H4 (cell line): ENCODE results near the gene CAPZB. TPM values are rescaled to one million over a fixed set of nuclear protein-coding genes. Genes with fewer than 3 reads are reported as not detected.

Source experiments
- DNase-seq: peaks from one replicate; pipeline ENCODE4 v3.0.0-alpha.2; 2015; ENCODE audit warnings: low spot score
- total RNA-seq: library from RNA; depleted of rRNA; stranded (reverse); fragments of >200 nt; shearing (Covaris generic); gene quantifications from 2 replicates; pipeline ENCODE4 v1.2.3, GENCODE V29; 2014

Gene CAPZB
- total RNA-seq, 1 experiment from 2014 or later: 184 TPM

- DNase-seq: no peak
These were observed 55.7 kb downstream of the CAPZB start for GRCh38 chr1:19429611-19430010.

DNA sequence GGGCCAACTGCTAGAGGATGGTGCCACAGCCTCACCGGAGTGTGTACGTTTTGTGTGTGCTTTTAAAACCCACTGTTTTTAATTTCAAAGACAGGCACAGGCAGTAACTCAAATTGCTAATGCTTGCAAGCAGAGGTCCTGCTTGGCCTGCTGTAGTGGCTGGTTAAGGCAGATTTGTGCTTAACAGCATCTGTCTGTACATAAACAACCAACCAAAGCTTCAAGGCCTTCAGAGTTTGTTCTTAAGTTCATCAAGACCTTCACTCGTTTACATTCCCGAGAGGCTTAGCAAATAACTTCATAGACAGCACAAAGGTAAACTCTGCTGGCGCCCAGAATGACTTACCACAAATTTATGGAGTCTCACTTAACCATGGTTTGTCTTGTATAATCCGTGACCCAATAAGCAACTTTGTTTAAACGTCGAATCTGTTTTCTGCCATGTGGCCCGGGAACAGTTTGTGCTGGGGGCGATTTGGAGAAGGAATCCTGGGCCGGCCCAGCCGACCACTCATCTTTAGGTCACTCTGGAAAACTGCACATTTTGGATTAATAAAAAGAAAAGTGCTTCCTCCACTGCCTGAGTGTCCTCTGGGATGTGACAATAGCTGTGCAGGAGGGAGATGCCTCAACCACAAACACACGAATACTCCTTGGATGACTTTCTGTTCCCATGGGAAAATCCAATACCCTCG lies 58.1 kb downstream of the CAPZB start:
- peak; percentile 94 for DNase-seq

DNA sequence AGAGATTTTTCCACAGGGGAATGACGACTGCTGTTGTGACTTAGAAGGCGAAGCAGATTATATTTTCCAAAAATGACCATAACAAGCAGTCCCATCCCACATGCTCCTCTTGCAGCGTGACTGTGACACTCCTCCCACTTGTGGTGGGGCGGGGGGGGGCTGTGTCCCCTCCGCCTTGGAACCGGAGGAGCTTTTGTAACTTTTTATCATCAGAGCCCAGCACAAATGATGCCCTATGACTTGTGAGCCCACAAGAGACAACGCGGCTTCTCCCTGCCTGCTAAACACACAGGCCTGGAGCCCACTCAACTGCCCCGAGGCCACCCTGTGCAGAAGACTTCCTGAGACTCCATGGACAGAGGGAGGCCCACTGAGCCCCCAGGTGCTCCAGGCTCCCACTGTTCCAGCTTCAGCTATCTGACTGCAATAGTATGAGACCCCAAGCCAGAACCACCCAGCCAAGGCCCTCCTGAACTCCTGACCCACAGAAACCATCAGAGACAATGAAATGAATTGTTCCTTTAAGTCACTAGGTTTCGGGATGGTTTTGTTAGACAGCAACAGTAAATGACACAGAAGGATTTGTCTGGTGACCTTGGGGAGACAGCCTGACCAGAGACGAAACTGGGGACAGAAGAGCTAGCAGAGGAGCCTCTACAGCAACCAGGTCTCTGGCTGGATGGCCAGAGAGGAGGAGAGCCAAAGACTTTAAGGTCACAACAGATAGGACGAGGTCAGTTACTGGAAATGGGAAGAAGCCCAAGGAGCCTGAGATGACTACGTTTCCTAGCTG lies 58.8 kb downstream of the CAPZB start:
- DNase-seq: no peak

DNA sequence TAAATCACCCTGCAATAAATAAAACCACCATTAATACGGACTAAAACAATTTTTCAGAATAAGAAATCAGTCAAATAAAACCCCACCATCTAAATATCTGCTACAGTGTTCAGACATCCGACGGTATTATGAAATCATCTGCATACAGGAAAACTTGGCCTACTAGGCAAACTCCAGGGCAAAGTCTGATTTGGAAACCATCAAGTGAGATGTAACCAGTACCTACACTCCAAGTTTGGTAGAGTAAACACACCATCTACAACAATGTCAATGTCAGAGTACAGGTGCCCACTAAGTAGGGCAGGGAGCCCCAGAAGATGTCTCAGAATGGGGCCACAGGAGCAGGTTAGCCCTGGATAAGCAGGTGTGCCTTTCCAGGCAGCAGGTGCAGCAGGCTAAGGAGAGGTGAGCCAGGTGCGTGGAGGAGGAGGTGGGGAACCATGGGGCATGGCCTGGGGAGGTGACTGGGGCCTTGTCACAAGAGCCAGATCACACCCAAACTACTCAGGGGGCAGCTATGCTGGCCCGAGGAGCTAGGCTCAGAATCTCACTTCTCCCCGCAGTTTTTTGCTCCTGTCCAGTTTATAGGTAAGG lies 59.6 kb downstream of the CAPZB start:
- DNase-seq: no peak

DNA sequence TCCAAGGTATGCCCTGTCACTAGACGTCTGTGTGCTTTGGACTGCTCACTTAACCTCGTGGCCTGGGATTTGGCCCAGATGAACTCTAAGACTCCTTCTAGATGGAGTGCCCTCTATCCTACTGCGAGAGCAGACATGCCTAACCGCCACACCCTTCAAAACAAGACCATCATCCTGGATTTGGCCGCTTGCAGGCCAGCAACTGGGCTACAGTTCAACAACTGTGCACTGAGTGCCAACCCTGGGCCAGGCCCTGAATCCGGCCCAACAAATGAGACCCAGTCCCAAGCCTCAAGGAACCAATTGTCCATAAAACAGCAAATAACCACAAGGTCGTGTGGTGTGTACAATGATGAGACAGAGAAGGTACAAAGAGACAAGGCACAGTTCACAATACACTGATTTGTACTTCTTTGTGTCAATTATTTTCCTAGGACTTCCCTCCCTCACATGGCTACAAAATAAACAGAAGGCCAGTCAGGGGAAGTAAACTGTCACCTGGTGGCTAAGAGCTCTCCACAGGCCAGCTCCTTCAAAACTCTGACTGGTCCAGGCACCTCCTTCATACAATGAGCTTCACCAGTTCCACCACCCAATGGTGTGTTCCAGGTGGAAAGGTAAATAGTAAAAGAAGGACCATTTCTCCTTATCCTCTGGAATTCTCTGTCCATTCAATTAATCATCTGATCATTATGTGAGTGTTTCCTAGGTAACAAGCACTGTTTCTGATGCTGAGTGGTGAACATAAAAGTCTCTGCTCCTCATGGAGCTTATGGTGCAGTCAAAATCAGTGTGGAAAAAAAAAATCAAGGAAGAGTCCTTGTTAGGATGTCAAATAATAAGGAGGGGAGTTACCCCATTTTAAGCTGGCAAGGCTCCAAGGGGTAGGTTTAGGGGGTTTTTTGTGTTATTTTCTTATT lies 60.4 kb downstream of the CAPZB start:
- no peak for DNase-seq

DNA sequence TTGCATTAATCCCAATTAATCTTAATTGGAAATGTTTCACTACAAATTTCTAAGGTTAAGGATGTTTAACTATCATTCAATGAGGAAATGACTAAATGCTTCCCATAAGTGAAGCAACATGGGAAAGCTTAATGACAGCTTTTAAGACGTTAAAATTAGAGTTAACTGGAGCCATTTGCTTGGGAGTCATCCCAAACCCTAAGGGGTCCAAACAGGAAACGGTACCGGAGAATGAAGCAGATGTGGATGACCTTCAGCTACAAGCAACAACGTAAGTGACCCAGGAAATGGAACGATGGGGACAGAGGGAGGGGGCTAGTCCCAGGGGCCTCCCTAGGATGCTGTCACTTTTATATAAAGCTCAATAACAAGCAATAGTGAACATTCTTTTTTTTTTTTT lies 62.2 kb downstream of the CAPZB start:
- DNase-seq: no peak

- no peak for DNase-seq
These were observed 64.0 kb downstream of the CAPZB start for GRCh38 chr1:19421365-19421764.

DNA sequence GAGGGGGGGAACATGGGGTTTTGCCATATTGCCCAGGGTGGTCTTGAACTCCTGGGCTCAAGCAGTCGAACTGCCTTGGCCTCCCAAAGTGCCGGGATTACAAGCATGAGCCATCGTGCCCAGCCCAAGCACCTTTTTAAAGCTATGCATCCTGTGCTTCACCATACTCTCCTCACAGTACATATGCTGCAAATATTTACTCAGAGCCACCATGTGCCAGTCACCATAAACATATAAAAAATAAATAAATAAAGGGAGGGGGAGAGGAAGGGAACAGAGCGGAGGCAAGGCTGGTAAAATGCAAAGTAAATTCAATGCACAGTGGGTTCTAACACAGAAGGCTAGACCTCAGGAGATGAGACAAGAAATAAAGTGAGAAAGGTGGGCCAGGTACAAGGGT lies 64.7 kb downstream of the CAPZB start:
- no peak for DNase-seq

DNA sequence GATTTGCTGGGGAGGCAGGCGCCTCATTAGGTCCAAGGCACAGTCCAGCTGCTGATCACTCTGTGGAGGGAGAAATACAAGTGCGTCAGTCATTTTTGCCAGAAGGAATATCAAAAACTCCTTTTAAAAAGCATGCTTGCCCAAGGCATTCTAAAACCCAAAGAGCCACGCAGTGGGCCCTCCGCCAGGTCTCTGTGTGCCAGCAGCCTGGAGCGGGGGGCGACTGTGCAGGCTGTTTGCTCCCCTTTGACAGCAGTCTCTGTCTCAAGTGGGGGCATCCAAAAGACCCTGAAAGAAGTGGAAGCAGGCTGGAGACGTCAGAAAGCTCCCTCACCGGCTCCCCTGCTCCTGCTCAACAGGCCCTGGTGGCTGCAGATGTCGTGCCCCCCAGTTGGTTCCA lies 65.6 kb downstream of the CAPZB start:
- DNase-seq: no peak

DNA sequence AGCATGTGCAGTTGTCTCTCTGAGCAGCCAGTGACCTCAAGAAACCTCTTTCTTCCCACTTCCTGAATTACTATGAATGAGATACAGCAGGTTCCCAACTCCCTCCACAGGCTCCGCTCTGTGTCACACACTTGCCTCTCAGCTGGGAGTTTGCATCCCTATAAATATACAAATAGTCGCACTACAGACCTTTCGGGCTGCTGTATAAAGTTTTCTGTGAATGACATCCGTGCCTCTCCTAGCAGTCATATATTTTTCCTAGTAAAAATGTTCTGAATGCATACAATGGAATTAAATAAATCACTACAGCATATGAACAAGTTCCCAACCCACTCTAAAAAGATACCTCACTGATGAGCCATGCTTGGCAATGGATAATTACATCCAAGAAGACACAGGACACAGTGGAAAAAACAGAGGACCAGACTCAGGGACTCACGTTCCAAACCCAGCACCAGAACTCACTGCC lies 66.8 kb downstream of the CAPZB start:
- no peak for DNase-seq

DNA sequence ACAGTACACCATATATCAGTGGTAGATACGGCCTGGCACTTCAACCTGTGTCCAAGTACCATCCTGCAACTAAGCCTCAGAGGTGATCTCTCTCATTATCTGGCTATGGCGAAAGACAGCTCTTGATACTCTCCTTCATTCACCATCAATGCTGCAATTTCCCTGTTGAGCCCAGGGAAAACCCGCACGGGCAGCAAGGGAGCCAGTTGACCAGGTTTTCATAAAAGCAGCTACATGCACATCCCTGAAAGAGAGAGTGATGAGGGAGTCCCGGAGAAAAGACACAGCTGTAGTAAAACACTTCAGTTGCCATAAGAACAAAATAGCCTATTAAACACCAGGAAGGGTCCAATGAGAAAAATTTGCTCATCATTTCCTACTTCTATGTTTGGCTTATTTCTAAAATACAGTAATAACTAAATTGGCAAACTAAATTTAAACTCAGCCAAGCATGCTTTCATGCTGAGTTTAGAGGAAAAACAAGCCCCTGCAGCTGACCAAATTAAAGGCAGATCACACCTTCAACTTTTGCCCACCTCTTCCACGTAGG lies 68.3 kb downstream of the CAPZB start:
- DNase-seq: no peak

DNA sequence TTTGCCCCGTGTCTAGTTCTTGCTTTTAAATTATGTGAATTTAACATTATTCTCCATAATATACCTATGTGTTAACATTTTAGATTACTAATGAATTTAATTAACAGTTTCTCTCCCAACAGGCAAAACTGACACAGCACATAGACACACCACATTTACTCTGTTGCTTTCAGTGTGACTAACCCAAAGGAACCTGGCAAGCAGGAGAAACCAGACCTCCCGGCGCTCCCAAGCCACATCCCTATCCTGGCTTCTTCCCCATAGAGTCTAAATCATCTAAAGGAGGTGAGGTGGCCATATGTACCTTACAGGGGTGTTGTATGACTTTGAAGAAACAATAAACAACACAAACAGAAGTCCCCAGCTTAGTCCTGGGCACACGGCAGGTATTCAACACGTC lies 69.2 kb downstream of the CAPZB start:
- DNase-seq: no peak

DNA sequence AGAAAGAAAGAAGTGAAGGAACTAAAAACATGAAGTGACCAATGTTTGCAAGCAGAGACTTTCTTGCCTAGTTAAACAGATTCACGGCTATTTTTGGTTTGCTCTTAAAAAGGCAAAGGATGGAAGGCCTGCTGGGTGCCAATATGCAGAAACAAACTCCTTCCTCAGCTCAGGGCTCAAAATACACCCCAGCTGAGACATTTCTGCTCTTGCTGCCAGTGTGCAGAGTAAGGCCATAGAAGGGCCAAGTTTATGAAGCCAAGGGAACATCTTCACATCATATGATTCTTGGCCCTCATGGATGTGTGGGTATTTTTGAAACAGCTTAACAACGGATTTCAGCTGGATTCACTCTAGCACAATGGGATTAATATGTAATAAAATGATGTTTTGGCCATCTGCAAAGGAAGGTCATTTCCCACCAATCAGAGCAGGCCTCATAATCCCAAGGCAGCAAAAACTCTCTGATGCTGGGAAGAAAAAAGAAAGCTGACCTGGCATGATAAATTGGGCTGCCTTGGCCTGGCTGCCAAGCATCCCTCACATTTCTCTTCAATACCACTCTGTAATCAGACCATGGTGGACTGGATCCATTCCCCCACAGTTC lies 70.7 kb downstream of the CAPZB start:
- no peak for DNase-seq

DNA sequence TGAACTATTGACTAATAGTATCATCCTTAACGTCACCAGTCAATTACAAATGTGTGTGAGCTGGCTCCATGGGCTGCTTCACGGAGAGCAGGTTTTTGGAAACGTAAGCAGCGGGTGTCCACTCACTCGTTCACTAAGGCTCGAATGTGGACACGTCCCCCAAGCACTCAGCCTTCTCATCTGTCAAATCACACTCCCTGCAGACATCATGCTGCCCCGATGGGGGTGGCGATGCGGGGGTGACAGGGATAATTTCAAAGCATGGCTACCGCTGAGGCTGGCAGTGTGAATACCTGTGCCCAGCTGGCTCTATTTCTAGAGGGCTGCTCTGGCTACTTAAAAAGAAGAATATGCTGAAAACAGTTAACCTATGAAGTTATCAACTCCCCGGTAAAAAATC lies 71.3 kb downstream of the CAPZB start:
- DNase-seq: no peak

- no peak for DNase-seq
These were observed 72.7 kb downstream of the CAPZB start for GRCh38 chr1:19412654-19413053.

- DNase-seq: no peak
These were observed 73.7 kb downstream of the CAPZB start for GRCh38 chr1:19411612-19412011.

- DNase-seq: no peak
These were observed 74.9 kb downstream of the CAPZB start for GRCh38 chr1:19410393-19410792.

DNA sequence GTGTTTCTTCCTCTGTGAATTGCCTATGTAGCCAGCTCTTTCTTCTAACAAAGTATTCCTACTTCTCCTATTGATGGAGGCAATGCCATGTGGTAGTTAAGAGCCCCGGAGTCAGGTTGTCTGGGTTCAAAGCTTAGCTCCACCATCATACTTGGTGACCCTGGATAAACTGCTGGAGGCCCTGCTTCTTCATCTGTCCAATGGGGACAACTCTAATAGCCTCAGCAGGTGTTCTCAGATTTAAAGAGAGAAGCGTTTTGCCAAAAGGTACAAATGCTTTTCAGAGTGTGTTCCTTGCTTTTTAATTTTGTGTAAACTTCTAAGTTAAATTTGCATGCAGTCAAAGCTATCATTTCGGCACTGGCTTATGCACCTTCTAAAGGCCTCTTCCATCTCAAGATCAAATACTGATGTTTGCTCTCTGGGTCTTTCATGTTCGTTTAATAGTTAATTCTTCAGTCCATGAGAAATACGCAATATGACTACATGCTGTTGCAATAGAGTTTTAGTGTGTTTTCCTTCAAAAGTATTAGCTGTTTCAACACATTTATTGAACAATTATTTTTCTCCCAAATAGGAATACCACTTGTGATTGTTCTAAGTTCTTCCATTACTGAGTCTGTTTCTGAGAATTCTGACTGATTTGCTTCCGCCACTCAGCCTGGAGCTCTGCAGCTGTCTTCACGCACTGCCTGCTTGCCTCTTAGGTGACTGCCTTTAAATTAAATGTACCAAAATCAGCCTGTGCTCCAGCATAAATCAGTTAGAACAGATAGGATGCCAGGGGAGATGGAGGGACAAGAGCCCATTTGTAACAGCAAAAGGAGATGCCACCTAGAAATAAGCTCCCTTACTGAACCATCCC lies 75.6 kb downstream of the CAPZB start:
- DNase-seq: no peak

- DNase-seq: no peak
These were observed 77.7 kb downstream of the CAPZB start for GRCh38 chr1:19407494-19408096.

GRCh38 chr1:19406680-19407079 lies 78.7 kb downstream of the CAPZB start:
- DNase-seq: no peak
